WTC11 (cell line): ENCODE data around the gene DGCR2. TPM values are rescaled to one million over a fixed set of nuclear protein-coding genes. Genes with fewer than 3 reads are reported as not detected.

Source experiments
- ATAC-seq: fragments of 200-7000 bp; cut with Tn5 transposase; 2 replicates; pipeline ENCODE4 v1.10.0; 2021; ENCODE audit warnings: mild to moderate bottlenecking, moderate library complexity
- CTCF ChIA-PET: fragments of 300-600 bp; sonication (Branson Sonifier 250); formaldehyde crosslinking; loops from one replicate; lab custom pipeline; 2021; ENCODE audit warnings: antibody characterized with exemption; lab: Charles Lee
- POLR2A ChIA-PET: fragments of 350-600 bp; sonication (Branson Sonifier 250); formaldehyde crosslinking; loops from one replicate; lab custom pipeline; 2021; ENCODE audit warnings: antibody characterized with exemption; lab: Charles Lee
- DNase-seq: peaks from one replicate; pipeline ENCODE4 v3.0.0; 2021; ENCODE audit warnings: low spot score
- H3K27ac Mint-ChIP-seq: 2 replicates; pipeline ENCODE4 v1.8.0; 2021; ENCODE audit warnings: mixed read lengths
- H3K27me3 Mint-ChIP-seq: 2 replicates; pipeline ENCODE4 v1.8.0; 2021; ENCODE audit warnings: low read depth, mild to moderate bottlenecking, moderate library complexity, mixed read lengths
- H3K36me3 Mint-ChIP-seq: 2 replicates; pipeline ENCODE4 v1.8.0; 2021; ENCODE audit warnings: mixed read lengths
- H3K4me1 Mint-ChIP-seq: 2 replicates; pipeline ENCODE4 v1.8.0; 2022; ENCODE audit warnings: mixed read lengths
- H3K4me3 Mint-ChIP-seq: 2 replicates; pipeline ENCODE4 v1.8.0; 2021; ENCODE audit warnings: mild to moderate bottlenecking, moderate library complexity, mixed read lengths
- H3K9me3 Mint-ChIP-seq: 2 replicates; pipeline ENCODE4 v1.8.0; 2021; ENCODE audit warnings: mixed read lengths
- CREB1 ChIP-seq: sonication (generic); formaldehyde crosslinking; IDR thresholded peaks from 2 replicates; pipeline ENCODE4 v1.8.0; 2023; ENCODE audit warnings: mild to moderate bottlenecking, missing genetic modification reagents
- FOXK1 ChIP-seq: sonication (generic); formaldehyde crosslinking; IDR thresholded peaks from 2 replicates; pipeline ENCODE4 v1.8.0; 2022; ENCODE audit warnings: mild to moderate bottlenecking, moderate library complexity, missing genetic modification reagents
- GABPB1 ChIP-seq: sonication (generic); formaldehyde crosslinking; IDR thresholded peaks from 2 replicates; pipeline ENCODE4 v1.8.1; 2023; ENCODE audit warnings: mild to moderate bottlenecking, missing genetic modification reagents
- IRF2 ChIP-seq: sonication (generic); formaldehyde crosslinking; IDR thresholded peaks from 2 replicates; pipeline ENCODE4 v1.8.0; 2022; ENCODE audit warnings: low read depth, missing genetic modification reagents, borderline replicate concordance
- MYBL2 ChIP-seq: sonication (generic); formaldehyde crosslinking; IDR thresholded peaks from 2 replicates; pipeline ENCODE4 v1.8.1; 2023; ENCODE audit warnings: mild to moderate bottlenecking, moderate library complexity, missing genetic modification reagents
- NFE2L1 ChIP-seq: sonication (generic); formaldehyde crosslinking; IDR thresholded peaks from 2 replicates; pipeline ENCODE4 v1.8.1; 2023; ENCODE audit warnings: missing genetic modification reagents
- NFYB ChIP-seq: sonication (generic); formaldehyde crosslinking; conservative IDR thresholded peaks from 2 replicates; pipeline ENCODE4 v1.8.0; 2022; ENCODE audit warnings: low read depth, missing genetic modification reagents
- SOX15 ChIP-seq: fragments of 250-450 bp; sonication (Bioruptor Pico); IDR thresholded peaks from 2 replicates; pipeline ENCODE4 v1.9.0; 2021; ENCODE audit warnings: mild to moderate bottlenecking
- ZNF138 ChIP-seq: sonication (generic); formaldehyde crosslinking; conservative IDR thresholded peaks from 2 replicates; pipeline ENCODE4 v1.8.1; 2022; ENCODE audit warnings: mild to moderate bottlenecking, moderate library complexity, missing genetic modification reagents
- ZNF416 ChIP-seq: fragments of 250-450 bp; sonication (Bioruptor Pico); IDR thresholded peaks from 2 replicates; pipeline ENCODE4 v1.9.0; 2021; ENCODE audit warnings: mild to moderate bottlenecking, inconsistent platforms
- total RNA-seq: library from RNA; stranded (reverse); gene quantifications from 3 replicates; pipeline ENCODE4 v1.2.3, GENCODE V29; 2021
- TF ChIP-seq, protein P1 (sequence below): sonication (generic); formaldehyde crosslinking; IDR thresholded peaks from 2 replicates; pipeline ENCODE4 v1.8.0; 2023; ENCODE audit warnings: missing genetic modification reagents, mild to moderate bottlenecking, borderline replicate concordance
- TF ChIP-seq, protein P2 (sequence below): fragments of 250-450 bp; sonication (Bioruptor Pico); IDR thresholded peaks from 2 replicates; pipeline ENCODE4 v1.8.0; 2021; ENCODE audit warnings: mild to moderate bottlenecking
- TF ChIP-seq, protein P3 (sequence below): sonication (generic); formaldehyde crosslinking; IDR thresholded peaks from 2 replicates; pipeline ENCODE4 v1.8.1; 2022; ENCODE audit warnings: missing genetic modification reagents, borderline replicate concordance
- TF ChIP-seq, protein P4 (sequence below): sonication (generic); formaldehyde crosslinking; IDR thresholded peaks from 2 replicates; pipeline ENCODE4 v1.8.0; 2023; ENCODE audit warnings: mild to moderate bottlenecking, missing genetic modification reagents
- TF ChIP-seq, protein P5 (sequence below): sonication (generic); formaldehyde crosslinking; IDR thresholded peaks from 2 replicates; pipeline ENCODE4 v1.8.1; 2022; ENCODE audit warnings: mild to moderate bottlenecking, missing genetic modification reagents, moderate library complexity, borderline replicate concordance
- TF ChIP-seq, protein P6 (sequence below): sonication (generic); formaldehyde crosslinking; IDR thresholded peaks from 2 replicates; pipeline ENCODE4 v1.8.0; 2022; ENCODE audit warnings: mild to moderate bottlenecking, missing genetic modification reagents

The DGCR2 gene
- total RNA-seq, 1 experiment from 2014 or later = 64.2 TPM

DNA sequence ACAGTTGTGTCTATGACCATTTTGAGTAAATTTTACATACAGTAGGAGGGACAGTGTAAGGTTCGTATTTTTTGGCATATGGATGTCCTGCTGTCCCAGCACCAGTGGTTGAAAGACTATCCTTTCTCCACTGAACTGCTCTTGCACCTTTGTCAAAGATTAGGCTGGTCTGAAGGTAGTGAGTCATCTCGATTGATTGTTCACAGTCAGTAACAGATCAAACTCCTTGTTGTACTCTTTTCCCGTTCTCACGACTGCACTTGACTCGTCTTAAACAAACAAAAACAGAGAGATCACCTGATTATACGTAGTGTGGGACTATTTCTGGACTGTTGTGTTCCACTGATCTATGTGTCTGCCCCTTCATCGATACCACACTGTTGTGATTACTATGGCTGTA, 77.1 kb downstream of the DGCR2 start:
- CTCF ChIA-PET = no interaction called here
- H3K36me3 Mint-ChIP-seq = peaks cover 50% of the 10 kb centered on the region
- ATAC-seq (no peak), DNase-seq (no peak)
- no peaks in the 10 kb centered on the region for H3K9me3 Mint-ChIP-seq
- POLR2A ChIA-PET = no interaction called here
- H3K4me1 Mint-ChIP-seq = no peaks in the 10 kb centered on the region
- H3K4me3 Mint-ChIP-seq = no peak overlapping the region
- no peak overlapping the region for H3K27ac Mint-ChIP-seq
- TF ChIP-seq ZNF138 (CRISPR knock-in tag) = no peak
- TF ChIP-seq CREB1 (CRISPR knock-in tag) = no peak
- TF ChIP-seq FOXK1 (CRISPR knock-in tag) = no peak
- no peak for TF ChIP-seq ZNF416 (CRISPR knock-in tag)
- TF ChIP-seq NFE2L1 (CRISPR knock-in tag) = no peak
- TF ChIP-seq, protein P1, sequence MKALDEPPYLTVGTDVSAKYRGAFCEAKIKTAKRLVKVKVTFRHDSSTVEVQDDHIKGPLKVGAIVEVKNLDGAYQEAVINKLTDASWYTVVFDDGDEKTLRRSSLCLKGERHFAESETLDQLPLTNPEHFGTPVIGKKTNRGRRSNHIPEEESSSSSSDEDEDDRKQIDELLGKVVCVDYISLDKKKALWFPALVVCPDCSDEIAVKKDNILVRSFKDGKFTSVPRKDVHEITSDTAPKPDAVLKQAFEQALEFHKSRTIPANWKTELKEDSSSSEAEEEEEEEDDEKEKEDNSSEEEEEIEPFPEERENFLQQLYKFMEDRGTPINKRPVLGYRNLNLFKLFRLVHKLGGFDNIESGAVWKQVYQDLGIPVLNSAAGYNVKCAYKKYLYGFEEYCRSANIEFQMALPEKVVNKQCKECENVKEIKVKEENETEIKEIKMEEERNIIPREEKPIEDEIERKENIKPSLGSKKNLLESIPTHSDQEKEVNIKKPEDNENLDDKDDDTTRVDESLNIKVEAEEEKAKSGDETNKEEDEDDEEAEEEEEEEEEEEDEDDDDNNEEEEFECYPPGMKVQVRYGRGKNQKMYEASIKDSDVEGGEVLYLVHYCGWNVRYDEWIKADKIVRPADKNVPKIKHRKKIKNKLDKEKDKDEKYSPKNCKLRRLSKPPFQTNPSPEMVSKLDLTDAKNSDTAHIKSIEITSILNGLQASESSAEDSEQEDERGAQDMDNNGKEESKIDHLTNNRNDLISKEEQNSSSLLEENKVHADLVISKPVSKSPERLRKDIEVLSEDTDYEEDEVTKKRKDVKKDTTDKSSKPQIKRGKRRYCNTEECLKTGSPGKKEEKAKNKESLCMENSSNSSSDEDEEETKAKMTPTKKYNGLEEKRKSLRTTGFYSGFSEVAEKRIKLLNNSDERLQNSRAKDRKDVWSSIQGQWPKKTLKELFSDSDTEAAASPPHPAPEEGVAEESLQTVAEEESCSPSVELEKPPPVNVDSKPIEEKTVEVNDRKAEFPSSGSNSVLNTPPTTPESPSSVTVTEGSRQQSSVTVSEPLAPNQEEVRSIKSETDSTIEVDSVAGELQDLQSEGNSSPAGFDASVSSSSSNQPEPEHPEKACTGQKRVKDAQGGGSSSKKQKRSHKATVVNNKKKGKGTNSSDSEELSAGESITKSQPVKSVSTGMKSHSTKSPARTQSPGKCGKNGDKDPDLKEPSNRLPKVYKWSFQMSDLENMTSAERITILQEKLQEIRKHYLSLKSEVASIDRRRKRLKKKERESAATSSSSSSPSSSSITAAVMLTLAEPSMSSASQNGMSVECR (CRISPR knock-in tag) = no peak
- no peak for TF ChIP-seq SOX15 (CRISPR knock-in tag)
- TF ChIP-seq, protein P2, sequence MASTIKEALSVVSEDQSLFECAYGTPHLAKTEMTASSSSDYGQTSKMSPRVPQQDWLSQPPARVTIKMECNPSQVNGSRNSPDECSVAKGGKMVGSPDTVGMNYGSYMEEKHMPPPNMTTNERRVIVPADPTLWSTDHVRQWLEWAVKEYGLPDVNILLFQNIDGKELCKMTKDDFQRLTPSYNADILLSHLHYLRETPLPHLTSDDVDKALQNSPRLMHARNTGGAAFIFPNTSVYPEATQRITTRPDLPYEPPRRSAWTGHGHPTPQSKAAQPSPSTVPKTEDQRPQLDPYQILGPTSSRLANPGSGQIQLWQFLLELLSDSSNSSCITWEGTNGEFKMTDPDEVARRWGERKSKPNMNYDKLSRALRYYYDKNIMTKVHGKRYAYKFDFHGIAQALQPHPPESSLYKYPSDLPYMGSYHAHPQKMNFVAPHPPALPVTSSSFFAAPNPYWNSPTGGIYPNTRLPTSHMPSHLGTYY = no peak
- no peak for TF ChIP-seq GABPB1 (CRISPR knock-in tag)
- TF ChIP-seq, protein P3, sequence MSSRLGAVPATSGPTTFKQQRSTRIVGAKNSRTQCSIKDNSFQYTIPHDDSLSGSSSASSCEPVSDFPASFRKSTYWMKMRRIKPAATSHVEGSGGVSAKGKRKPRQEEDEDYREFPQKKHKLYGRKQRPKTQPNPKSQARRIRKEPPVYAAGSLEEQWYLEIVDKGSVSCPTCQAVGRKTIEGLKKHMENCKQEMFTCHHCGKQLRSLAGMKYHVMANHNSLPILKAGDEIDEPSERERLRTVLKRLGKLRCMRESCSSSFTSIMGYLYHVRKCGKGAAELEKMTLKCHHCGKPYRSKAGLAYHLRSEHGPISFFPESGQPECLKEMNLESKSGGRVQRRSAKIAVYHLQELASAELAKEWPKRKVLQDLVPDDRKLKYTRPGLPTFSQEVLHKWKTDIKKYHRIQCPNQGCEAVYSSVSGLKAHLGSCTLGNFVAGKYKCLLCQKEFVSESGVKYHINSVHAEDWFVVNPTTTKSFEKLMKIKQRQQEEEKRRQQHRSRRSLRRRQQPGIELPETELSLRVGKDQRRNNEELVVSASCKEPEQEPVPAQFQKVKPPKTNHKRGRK (CRISPR knock-in tag) = no peak
- TF ChIP-seq, protein P4, sequence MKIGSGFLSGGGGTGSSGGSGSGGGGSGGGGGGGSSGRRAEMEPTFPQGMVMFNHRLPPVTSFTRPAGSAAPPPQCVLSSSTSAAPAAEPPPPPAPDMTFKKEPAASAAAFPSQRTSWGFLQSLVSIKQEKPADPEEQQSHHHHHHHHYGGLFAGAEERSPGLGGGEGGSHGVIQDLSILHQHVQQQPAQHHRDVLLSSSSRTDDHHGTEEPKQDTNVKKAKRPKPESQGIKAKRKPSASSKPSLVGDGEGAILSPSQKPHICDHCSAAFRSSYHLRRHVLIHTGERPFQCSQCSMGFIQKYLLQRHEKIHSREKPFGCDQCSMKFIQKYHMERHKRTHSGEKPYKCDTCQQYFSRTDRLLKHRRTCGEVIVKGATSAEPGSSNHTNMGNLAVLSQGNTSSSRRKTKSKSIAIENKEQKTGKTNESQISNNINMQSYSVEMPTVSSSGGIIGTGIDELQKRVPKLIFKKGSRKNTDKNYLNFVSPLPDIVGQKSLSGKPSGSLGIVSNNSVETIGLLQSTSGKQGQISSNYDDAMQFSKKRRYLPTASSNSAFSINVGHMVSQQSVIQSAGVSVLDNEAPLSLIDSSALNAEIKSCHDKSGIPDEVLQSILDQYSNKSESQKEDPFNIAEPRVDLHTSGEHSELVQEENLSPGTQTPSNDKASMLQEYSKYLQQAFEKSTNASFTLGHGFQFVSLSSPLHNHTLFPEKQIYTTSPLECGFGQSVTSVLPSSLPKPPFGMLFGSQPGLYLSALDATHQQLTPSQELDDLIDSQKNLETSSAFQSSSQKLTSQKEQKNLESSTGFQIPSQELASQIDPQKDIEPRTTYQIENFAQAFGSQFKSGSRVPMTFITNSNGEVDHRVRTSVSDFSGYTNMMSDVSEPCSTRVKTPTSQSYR = no peak
- TF ChIP-seq, protein P5, sequence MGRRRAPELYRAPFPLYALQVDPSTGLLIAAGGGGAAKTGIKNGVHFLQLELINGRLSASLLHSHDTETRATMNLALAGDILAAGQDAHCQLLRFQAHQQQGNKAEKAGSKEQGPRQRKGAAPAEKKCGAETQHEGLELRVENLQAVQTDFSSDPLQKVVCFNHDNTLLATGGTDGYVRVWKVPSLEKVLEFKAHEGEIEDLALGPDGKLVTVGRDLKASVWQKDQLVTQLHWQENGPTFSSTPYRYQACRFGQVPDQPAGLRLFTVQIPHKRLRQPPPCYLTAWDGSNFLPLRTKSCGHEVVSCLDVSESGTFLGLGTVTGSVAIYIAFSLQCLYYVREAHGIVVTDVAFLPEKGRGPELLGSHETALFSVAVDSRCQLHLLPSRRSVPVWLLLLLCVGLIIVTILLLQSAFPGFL = no peak
- TF ChIP-seq IRF2 (CRISPR knock-in tag) = no peak
- TF ChIP-seq NFYB = no peak
- no peak for TF ChIP-seq MYBL2 (CRISPR knock-in tag)
- TF ChIP-seq, protein P6, sequence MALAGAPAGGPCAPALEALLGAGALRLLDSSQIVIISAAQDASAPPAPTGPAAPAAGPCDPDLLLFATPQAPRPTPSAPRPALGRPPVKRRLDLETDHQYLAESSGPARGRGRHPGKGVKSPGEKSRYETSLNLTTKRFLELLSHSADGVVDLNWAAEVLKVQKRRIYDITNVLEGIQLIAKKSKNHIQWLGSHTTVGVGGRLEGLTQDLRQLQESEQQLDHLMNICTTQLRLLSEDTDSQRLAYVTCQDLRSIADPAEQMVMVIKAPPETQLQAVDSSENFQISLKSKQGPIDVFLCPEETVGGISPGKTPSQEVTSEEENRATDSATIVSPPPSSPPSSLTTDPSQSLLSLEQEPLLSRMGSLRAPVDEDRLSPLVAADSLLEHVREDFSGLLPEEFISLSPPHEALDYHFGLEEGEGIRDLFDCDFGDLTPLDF (CRISPR knock-in tag) = no peak
- TF ChIP-seq, all 79 proteins: peak for 0
- no peaks in the 10 kb centered on the region for H3K27me3 Mint-ChIP-seq
